Astrocyte (in vitro differentiated cells and primary cell): Measurements from ENCODE around the gene PLEKHO1. TPM values are rescaled to one million over a fixed set of nuclear protein-coding genes. Genes with fewer than 3 reads are reported as not detected.

ENCODE experiments used
- DNase-seq: peaks from one replicate; pipeline ENCODE4 v3.0.0-alpha.2; 2010; ENCODE audit warnings: low read depth
- FAIRE-seq: peaks from 2 replicates; lab custom pipeline; 2011; peaks lifted over from hg19 to GRCh38; lab: Jason Lieb, UNC
- H2AFZ ChIP-seq: 2 replicates; pipeline ENCODE4 v1.6.0; 2012; ENCODE audit warnings: low read depth, low read length, inconsistent platforms
- H3K27ac ChIP-seq: 2 replicates; pipeline ENCODE4 v1.5.1; 2011; ENCODE audit warnings: low read depth, low read length, inconsistent platforms
- H3K27me3 ChIP-seq: 2 replicates; pipeline ENCODE4 v1.6.0; 2011; ENCODE audit warnings: low read length, inconsistent platforms; ENCODE audit not compliant: insufficient read depth
- H3K36me3 ChIP-seq: 2 replicates; pipeline ENCODE4 v1.5.1; 2011; ENCODE audit warnings: low read length, inconsistent platforms; ENCODE audit not compliant: insufficient read depth
- H3K4me1 ChIP-seq: 2 replicates; pipeline ENCODE4 v1.5.1; 2011; ENCODE audit warnings: low read length, inconsistent platforms; ENCODE audit not compliant: insufficient read depth
- H3K4me2 ChIP-seq: 2 replicates; pipeline ENCODE4 v1.6.0; 2012; ENCODE audit warnings: low read length, inconsistent platforms
- H3K4me3 ChIP-seq: 2 replicates; pipeline ENCODE4 v1.5.1; 2011; ENCODE audit warnings: low read depth, mild to moderate bottlenecking, low read length, inconsistent platforms; ENCODE audit not compliant: insufficient read depth
- H3K79me2 ChIP-seq: 2 replicates; pipeline ENCODE4 v1.6.0; 2012; ENCODE audit warnings: mild to moderate bottlenecking, low read length, inconsistent platforms; ENCODE audit not compliant: insufficient read depth
- H3K9ac ChIP-seq: 2 replicates; pipeline ENCODE4 v1.6.0; 2012; ENCODE audit warnings: mild to moderate bottlenecking, low read length, inconsistent platforms
- H3K9me3 ChIP-seq: 2 replicates; pipeline ENCODE4 v1.5.1; 2012; ENCODE audit warnings: low read depth, mild to moderate bottlenecking, low read length, inconsistent platforms; ENCODE audit not compliant: insufficient read depth
- H4K20me1 ChIP-seq: 2 replicates; pipeline ENCODE4 v1.6.0; 2012; ENCODE audit warnings: low read length, inconsistent platforms; ENCODE audit not compliant: insufficient read depth
- H3K27ac Mint-ChIP-seq: one replicate; pipeline ENCODE4 v1.8.0; 2021; ENCODE audit warnings: mild to moderate bottlenecking, mixed read lengths; ENCODE audit not compliant: unreplicated experiment
- H3K27me3 Mint-ChIP-seq: one replicate; pipeline ENCODE4 v1.8.0; 2021; ENCODE audit warnings: low read depth, mixed read lengths; ENCODE audit not compliant: unreplicated experiment
- H3K36me3 Mint-ChIP-seq: one replicate; pipeline ENCODE4 v1.8.0; 2021; ENCODE audit warnings: low read depth, mixed read lengths; ENCODE audit not compliant: unreplicated experiment
- H3K4me1 Mint-ChIP-seq: one replicate; pipeline ENCODE4 v1.8.0; 2021; ENCODE audit warnings: low read depth, mixed read lengths; ENCODE audit not compliant: unreplicated experiment
- H3K4me3 Mint-ChIP-seq: one replicate; pipeline ENCODE4 v1.8.0; 2021; ENCODE audit warnings: mild to moderate bottlenecking, moderate library complexity, mixed read lengths; ENCODE audit not compliant: unreplicated experiment
- H3K9me3 Mint-ChIP-seq: one replicate; pipeline ENCODE4 v1.8.0; 2021; ENCODE audit warnings: mild to moderate bottlenecking, mixed read lengths; ENCODE audit not compliant: unreplicated experiment
- CTCF ChIP-seq: IDR thresholded peaks from 2 replicates; pipeline ENCODE4 v1.5.1; 2011; ENCODE audit warnings: low read depth, mild to moderate bottlenecking, inconsistent platforms, low read length, moderate library complexity; ENCODE audit not compliant: insufficient read depth
- EZH2 ChIP-seq: IDR thresholded peaks from 2 replicates; pipeline ENCODE4 v1.6.1; 2012; ENCODE audit warnings: mild to moderate bottlenecking, low read length, inconsistent platforms; ENCODE audit not compliant: insufficient read depth
- total RNA-seq: library from RNA; stranded (reverse); gene quantifications from 2 replicates; pipeline ENCODE4 v1.2.1, GENCODE V29; 2021

The PLEKHO1 gene
- total RNA-seq, 1 donor from 2014 or later: 63.7 TPM

GRCh38 chr1:150171801-150172200 lies 22.1 kb downstream of the PLEKHO1 start:
- no peak overlapping the region for H3K27ac Mint-ChIP-seq
- no peak overlapping the region for H3K4me2 ChIP-seq
- TF ChIP-seq CTCF (no peak), EZH2 (no peak)
- DNase-seq (no peak), FAIRE-seq (no peak)
- H3K4me1 ChIP-seq: peaks cover 7% of the 10 kb centered on the region
- no peaks in the 10 kb centered on the region for H3K27me3 Mint-ChIP-seq
- no peaks in the 10 kb centered on the region for H3K36me3 Mint-ChIP-seq
- no peak overlapping the region for H3K9ac ChIP-seq
- H3K36me3 ChIP-seq: no peaks in the 10 kb centered on the region
- no peaks in the 10 kb centered on the region for H3K27me3 ChIP-seq
- H2AFZ ChIP-seq: no peak overlapping the region
- no peak overlapping the region for H3K4me3 ChIP-seq
- no peaks in the 10 kb centered on the region for H3K9me3 Mint-ChIP-seq
- no peaks in the 10 kb centered on the region for H4K20me1 ChIP-seq
- no peaks in the 10 kb centered on the region for H3K9me3 ChIP-seq
- no peak overlapping the region for H3K27ac ChIP-seq
- H3K4me1 Mint-ChIP-seq: peaks cover 15% of the 10 kb centered on the region
- H3K79me2 ChIP-seq: no peaks in the 10 kb centered on the region
- H3K4me3 Mint-ChIP-seq: no peak overlapping the region

- H3K27me3 ChIP-seq: no peaks in the 10 kb centered on the region
- H3K79me2 ChIP-seq: no peaks in the 10 kb centered on the region
- Mint-ChIP-seq H3K27me3 (no peaks in the 10 kb centered on the region), H3K9me3 (no peaks in the 10 kb centered on the region), H3K27ac (no peak overlapping the region), H3K4me1 (peaks cover 15% of the 10 kb centered on the region), H3K36me3 (no peaks in the 10 kb centered on the region), H3K4me3 (no peak overlapping the region)
- H3K9ac ChIP-seq: no peak overlapping the region
- no peak overlapping the region for H2AFZ ChIP-seq
- H3K4me3 ChIP-seq: no peak overlapping the region
- FAIRE-seq (no peak), DNase-seq (no peak)
- no peak overlapping the region for H3K27ac ChIP-seq
- no peaks in the 10 kb centered on the region for H3K36me3 ChIP-seq
- TF ChIP-seq CTCF: no peak
- TF ChIP-seq EZH2: no peak
- H3K4me2 ChIP-seq: no peak overlapping the region
- H3K4me1 ChIP-seq: peaks cover 7% of the 10 kb centered on the region
- H3K9me3 ChIP-seq: no peaks in the 10 kb centered on the region
- no peaks in the 10 kb centered on the region for H4K20me1 ChIP-seq
Observed at GRCh38 chr1:150173141-150173585, 23.4 kb downstream of the PLEKHO1 start.

- H3K9me3 ChIP-seq: no peaks in the 10 kb centered on the region
- H3K9ac ChIP-seq: no peak overlapping the region
- no peaks in the 10 kb centered on the region for H4K20me1 ChIP-seq
- H3K36me3 ChIP-seq: no peaks in the 10 kb centered on the region
- Mint-ChIP-seq H3K36me3 (no peaks in the 10 kb centered on the region), H3K4me3 (no peak overlapping the region), H3K4me1 (peaks cover 15% of the 10 kb centered on the region), H3K27ac (no peak overlapping the region), H3K27me3 (no peaks in the 10 kb centered on the region), H3K9me3 (no peaks in the 10 kb centered on the region)
- FAIRE-seq: no peak
- H3K27me3 ChIP-seq: no peaks in the 10 kb centered on the region
- H3K4me3 ChIP-seq: no peak overlapping the region
- no peaks in the 10 kb centered on the region for H3K79me2 ChIP-seq
- H3K4me1 ChIP-seq: peaks cover 7% of the 10 kb centered on the region
- TF ChIP-seq EZH2: no peak
- TF ChIP-seq CTCF: no peak
- H3K27ac ChIP-seq: no peak overlapping the region
- no peak for DNase-seq
- no peak overlapping the region for H3K4me2 ChIP-seq
- no peak overlapping the region for H2AFZ ChIP-seq
Observed at GRCh38 chr1:150176593-150176992, 26.9 kb downstream of the PLEKHO1 start.
